Measurements from ENCODE around the gene RRAS. TPM values are rescaled to one million over a fixed set of nuclear protein-coding genes. Genes with fewer than 3 reads are reported as not detected.

Gene RRAS
- total RNA-seq, 4 donors from 2014 or later: 62.9 to 113 (median 101) TPM

DNA sequence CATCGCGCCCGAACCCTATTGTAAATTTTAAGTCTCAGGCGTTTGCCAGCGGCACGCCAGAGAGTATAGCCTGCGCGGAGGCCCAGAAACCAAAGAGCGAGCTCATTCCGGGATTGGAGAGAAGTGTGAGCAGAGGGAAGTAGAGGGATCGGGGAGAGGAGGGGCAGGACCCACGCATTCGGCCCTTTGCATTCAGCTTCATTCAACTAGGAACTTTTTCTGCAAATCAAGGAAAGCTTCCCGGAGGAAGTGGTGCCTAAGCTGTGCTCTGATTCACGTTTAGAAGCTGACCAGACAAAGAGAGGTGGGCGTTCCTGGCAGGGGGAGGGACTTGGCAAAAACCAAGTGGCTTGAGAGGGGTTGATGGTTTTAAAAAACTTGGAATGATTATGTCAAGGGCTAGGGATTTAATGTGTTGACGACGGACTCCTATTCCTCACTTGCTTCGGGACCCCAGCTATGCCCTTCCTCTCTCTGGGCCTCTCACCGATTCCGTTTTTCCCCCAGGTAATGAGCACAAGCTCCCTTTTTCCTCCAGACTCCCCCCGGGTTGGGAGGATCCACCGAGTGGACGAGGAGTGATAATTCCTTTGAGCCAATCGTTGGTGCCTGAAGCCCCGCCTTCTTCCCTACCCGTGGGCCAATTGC, 36.3 kb upstream of the RRAS start:
- TF ChIP-seq, protein P1, sequence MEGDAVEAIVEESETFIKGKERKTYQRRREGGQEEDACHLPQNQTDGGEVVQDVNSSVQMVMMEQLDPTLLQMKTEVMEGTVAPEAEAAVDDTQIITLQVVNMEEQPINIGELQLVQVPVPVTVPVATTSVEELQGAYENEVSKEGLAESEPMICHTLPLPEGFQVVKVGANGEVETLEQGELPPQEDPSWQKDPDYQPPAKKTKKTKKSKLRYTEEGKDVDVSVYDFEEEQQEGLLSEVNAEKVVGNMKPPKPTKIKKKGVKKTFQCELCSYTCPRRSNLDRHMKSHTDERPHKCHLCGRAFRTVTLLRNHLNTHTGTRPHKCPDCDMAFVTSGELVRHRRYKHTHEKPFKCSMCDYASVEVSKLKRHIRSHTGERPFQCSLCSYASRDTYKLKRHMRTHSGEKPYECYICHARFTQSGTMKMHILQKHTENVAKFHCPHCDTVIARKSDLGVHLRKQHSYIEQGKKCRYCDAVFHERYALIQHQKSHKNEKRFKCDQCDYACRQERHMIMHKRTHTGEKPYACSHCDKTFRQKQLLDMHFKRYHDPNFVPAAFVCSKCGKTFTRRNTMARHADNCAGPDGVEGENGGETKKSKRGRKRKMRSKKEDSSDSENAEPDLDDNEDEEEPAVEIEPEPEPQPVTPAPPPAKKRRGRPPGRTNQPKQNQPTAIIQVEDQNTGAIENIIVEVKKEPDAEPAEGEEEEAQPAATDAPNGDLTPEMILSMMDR (IDR thresholded peaks at IDR 0.05; ENCODE audit: low read depth): no peak

DNA sequence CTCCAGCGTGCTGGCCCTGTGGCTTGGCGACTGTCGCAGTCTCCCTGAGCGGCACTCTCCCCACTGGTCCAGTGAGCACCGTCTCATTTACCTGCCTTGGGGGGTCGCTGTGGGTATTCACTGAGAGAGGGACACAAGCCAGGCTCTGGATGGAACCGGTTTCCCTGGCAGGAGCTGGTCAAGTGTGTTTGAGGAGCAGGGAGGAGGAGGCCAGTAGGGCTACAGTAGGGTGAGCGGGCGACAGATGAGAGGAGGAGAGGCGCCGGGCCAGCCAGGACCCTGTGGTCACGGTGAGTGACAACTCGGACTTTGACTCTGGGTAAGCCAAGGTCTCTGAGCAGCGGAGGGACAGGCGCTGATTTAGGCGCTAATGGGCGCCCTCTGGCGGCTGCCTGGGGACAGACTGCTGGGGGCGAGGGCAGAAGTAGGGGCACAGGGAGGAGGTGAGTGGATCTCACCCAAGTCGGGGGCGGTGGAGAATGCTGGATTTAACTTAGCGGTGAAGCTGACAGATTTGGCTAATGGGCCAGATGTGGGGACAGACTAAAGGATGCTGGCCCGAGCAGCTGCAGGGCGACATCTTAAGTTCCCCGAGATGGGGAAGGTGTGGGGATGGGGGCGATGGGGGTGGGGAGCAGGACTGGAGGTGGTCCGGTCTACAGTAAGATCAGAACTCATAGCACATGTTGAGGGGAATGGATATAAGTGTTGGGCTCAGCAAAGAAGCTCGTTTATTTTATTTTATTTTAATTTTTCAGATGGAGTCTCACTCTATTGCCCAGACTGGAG, 32.4 kb upstream of the RRAS start:
- TF ChIP-seq, protein P1 (IDR thresholded peaks at IDR 0.05; ENCODE audit: low read depth): no peak

DNA sequence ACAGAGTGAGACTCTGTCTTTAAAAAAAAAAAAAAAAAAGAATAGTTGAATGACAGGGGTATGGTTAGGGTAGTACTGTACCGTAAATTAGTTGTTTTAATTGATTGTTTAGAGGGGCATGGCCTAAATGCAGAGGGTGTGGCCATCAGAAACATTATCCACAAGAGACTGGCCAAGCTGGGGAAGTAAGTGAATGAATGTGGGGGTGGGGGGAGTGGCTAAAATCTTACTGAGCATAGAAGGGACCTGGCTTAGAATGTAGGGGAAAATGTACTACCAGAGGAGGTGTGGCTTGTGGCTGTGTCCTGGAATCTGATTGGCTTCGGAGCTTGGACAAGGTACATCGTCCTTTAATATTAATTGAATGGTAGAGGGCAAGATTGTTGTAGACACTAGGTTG, 29.6 kb upstream of the RRAS start:
- TF ChIP-seq, protein P1 (IDR thresholded peaks at IDR 0.05; ENCODE audit: low read depth): no peak

DNA sequence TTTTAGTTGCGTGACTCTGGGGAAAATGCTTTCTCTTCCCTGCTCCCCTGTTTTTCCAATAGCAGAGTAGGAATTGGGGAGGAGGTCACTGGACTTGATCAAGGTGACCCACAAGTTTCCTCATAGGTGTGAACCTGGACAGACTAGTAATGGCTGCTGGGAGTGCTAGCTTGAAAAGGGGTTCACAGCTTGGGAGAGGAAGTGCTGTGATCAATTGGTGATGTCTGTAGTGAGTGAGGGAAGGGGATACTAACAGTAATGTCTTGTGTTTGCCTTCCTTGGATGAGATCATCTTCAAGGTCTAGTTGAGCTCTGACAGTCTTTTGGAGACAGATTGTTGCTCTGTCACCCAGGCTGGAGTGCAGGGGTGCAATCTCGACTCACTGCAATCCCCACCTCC, 27.5 kb upstream of the RRAS start:
- TF ChIP-seq, protein P1 (IDR thresholded peaks at IDR 0.05; ENCODE audit: low read depth): no peak

DNA sequence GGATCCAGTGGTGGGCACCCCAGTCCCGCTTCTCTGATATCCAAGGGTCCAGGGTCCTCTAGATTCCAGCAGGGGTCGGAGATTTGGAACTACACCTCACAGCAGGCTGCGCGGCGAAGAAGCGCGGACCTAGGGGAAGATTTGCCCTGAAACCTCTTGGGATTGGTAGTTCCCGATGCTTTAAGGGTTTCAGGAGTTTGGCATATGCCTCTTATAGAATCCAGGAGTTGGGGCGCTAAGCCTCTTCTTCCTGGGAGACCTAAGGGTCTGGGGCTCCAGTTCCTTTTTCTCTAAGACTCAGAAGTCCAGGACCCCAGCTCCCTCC, 26.1 kb upstream of the RRAS start:
- TF ChIP-seq, protein P1 (IDR thresholded peaks at IDR 0.05; ENCODE audit: low read depth): no peak

DNA sequence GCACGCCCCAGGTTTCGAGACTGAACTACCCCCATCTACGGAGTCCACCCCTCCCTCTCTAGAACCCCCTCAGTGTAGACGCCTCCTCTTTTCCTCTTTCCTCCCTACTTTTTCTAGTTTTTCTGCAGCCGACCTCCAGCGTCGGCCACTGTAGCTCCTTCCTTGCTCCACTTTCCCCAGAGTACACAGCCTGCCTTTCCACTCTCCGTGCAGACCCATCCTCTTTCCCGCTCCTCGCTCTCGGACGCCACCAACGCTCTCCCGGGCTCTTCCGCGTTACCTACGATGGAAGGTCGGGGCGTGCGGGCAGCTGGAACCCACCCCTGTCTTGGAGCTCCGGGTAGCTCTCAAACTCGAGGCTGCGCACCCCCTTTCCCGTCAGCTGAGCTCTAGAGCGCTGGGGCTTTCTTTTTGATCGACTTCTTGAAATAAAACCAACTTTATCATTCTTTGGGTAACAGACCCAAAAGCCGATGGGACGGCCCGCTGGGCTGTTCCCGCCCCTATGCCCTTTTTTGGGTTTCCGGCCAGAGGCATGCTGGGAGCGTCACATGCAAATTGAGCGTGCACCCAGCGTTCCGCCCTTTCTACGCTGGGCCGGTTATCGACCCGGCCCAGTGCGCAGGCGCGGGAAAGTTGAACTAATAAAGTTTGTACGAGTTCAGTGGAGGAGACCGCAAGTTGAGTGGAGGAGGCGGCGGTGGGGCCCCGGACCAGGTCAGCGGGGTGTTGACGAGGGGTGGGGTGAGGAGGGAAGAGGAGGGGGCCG, 25.6 kb upstream of the RRAS start, which contains the start of the genes BCL2L12 and IRF3:
Gene BCL2L12, plus strand, starts transcription at position 583 of the 769 bp plus-strand sequence. CDS start 760 bp downstream, outside the sequence.
Gene IRF3, minus strand, starts transcription at position 507 of the 769 bp plus-strand sequence. CDS start 1,019 bp downstream, outside the sequence.
- TF ChIP-seq, protein P1 (IDR thresholded peaks at IDR 0.05; ENCODE audit: low read depth): no peak

DNA sequence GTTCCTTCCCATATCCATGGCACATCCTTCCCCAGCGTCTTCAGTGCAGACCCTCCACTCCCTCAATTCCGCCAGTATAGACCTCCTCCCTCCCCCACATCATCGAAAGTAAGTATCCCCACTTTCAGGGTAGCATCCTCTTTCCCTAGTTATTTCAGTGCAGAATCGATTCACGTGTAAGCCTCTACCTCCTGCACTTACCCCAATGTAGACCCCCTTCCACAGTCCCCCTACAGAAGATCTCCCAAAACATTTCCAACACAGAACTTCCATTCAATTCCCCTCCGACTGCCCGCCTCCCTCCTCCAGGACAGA, 25.1 kb upstream of the RRAS start:
- TF ChIP-seq, protein P1 (IDR thresholded peaks at IDR 0.05; ENCODE audit: low read depth): no peak

Measured in subcutaneous adipose tissue (tissue), 4 donors.